Neural crest cell (in vitro differentiated cells): Measurements from ENCODE around the gene MED16. TPM values are rescaled to one million over a fixed set of nuclear protein-coding genes. Genes with fewer than 3 reads are reported as not detected.
A peak's percentile ranks its signal among the peaks of the same experiment; 100 is the strongest.

Experiments
- DNase-seq: peaks from one replicate; pipeline ENCODE4 v3.0.0; 2021; ENCODE audit warnings: low read depth, mixed read lengths, low spot score
- H3K27ac Mint-ChIP-seq: one replicate; pipeline ENCODE4 v1.8.0; 2021; ENCODE audit warnings: mild to moderate bottlenecking, mixed read lengths; ENCODE audit not compliant: unreplicated experiment
- H3K27me3 Mint-ChIP-seq: 2 replicates; pipeline ENCODE4 v1.8.0; 2021; ENCODE audit warnings: low read depth, mild to moderate bottlenecking, mixed read lengths
- H3K36me3 Mint-ChIP-seq: 2 replicates; pipeline ENCODE4 v1.8.0; 2021; ENCODE audit warnings: low read depth, mild to moderate bottlenecking, mixed read lengths
- H3K4me1 Mint-ChIP-seq: 2 replicates; pipeline ENCODE4 v1.8.0; 2021; ENCODE audit warnings: mixed read lengths
- H3K4me3 Mint-ChIP-seq: one replicate; pipeline ENCODE4 v1.8.0; 2021; ENCODE audit warnings: mild to moderate bottlenecking, mixed read lengths
- H3K9me3 Mint-ChIP-seq: 2 replicates; pipeline ENCODE4 v1.8.0; 2021; ENCODE audit warnings: mixed read lengths
- long read RNA-seq: library from polyadenylated mRNA; unstranded; transcript quantifications from one replicate; pipeline ENCODE4 v2.0.0, GENCODE V29; 2020
- total RNA-seq: library from RNA; stranded (reverse); gene quantifications from 2 replicates; pipeline ENCODE4 v1.2.1, GENCODE V29; 2021
- TF ChIP-seq, protein P1 (sequence below): fragments of 200-600 bp; sonication (generic); conservative IDR thresholded peaks from 2 replicates; pipeline ENCODE4 v1.5.0; 2021; ENCODE audit warnings: antibody characterized with exemption, mild to moderate bottlenecking

The MED16 gene, protein sequence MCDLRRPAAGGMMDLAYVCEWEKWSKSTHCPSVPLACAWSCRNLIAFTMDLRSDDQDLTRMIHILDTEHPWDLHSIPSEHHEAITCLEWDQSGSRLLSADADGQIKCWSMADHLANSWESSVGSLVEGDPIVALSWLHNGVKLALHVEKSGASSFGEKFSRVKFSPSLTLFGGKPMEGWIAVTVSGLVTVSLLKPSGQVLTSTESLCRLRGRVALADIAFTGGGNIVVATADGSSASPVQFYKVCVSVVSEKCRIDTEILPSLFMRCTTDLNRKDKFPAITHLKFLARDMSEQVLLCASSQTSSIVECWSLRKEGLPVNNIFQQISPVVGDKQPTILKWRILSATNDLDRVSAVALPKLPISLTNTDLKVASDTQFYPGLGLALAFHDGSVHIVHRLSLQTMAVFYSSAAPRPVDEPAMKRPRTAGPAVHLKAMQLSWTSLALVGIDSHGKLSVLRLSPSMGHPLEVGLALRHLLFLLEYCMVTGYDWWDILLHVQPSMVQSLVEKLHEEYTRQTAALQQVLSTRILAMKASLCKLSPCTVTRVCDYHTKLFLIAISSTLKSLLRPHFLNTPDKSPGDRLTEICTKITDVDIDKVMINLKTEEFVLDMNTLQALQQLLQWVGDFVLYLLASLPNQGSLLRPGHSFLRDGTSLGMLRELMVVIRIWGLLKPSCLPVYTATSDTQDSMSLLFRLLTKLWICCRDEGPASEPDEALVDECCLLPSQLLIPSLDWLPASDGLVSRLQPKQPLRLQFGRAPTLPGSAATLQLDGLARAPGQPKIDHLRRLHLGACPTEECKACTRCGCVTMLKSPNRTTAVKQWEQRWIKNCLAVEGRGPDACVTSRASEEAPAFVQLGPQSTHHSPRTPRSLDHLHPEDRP
- 73.9 and 77.7 TPM in 2 replicates for total RNA-seq
- long read RNA-seq, transcript MED16-204 (15 exons, 3,420 nt): major isoform, 14 of 20 reads
- long read RNA-seq, partial matches to known transcripts: 4 of 20 reads
- long read RNA-seq, other reads (novel, unspliced or antisense): 1 of 20 reads

DNA sequence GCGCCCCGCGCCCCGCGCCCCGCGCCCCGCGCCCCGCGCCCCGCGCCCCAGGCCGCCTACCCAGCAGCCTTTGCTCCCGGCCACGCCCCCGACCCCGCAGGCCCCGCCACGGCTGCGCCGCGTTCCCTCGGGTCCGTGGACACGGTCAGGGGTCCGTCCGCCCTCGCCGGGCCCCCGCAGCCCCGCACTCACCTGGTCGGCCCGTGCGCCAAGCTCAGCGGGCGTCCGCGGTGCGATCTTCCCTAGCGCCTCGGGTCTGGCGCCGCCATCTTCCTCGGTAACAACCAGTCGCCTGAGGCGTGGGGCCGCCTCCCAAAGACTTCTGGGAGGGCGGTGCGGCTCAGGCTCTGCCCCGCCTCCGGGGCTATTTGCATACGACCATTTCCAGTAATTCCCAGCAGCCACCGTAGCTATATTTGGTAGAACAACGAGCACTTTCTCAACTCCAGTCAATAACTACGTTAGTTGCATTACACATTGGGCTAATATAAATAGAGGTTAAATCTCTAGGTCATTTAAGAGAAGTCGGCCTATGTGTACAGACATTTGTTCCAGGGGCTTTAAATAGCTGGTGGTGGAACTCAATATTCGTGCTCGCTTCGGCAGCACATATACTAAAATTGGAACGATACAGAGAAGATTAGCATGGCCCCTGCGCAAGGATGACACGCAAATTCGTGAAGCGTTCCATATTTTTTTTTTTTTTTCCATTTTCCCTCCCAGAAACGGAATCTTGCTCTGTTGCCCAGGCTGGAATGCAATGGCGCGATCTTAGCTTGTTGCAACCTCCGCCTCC, at the start of gene MED16, which contains the start of gene RNU6-9:
Gene MED16 (minus strand): TSS at position 294 of the 796 bp plus-strand sequence. CDS start 2,056 bp downstream, outside the sequence.
Gene RNU6-9 (plus strand): TSS at position 591 of the 796 bp plus-strand sequence.
- no peaks in the 10 kb centered on the region for H3K9me3 Mint-ChIP-seq

DNA sequence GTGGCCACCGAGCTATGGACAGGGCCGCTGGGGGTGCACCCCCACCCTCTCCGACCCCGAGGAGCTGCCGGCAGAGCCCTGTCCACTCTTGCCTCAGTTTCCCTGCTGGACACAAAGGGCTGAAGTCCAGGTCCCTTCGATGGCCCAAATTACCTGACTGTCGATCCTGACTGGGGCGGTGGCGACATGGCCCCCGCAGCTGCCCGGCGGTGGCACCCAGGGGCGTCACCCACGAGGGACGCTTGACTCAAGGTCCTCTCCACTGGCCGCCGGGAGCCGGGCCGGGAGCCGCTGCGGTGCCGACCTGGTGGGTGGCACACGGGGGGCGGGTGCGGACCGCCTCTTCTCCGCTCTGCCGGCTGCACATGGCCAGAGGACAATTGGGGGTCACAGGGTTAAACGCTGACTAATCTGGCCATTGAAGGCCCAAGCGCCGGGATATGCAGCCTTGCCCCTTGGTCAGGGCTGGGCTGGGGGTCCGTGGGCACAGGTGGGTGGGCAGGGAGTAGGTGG, 49.2 kb upstream of the MED16 start:
- peaks cover 22% of the 10 kb centered on the region for H3K36me3 Mint-ChIP-seq
- DNase-seq: no peak
- TF ChIP-seq, protein P1, sequence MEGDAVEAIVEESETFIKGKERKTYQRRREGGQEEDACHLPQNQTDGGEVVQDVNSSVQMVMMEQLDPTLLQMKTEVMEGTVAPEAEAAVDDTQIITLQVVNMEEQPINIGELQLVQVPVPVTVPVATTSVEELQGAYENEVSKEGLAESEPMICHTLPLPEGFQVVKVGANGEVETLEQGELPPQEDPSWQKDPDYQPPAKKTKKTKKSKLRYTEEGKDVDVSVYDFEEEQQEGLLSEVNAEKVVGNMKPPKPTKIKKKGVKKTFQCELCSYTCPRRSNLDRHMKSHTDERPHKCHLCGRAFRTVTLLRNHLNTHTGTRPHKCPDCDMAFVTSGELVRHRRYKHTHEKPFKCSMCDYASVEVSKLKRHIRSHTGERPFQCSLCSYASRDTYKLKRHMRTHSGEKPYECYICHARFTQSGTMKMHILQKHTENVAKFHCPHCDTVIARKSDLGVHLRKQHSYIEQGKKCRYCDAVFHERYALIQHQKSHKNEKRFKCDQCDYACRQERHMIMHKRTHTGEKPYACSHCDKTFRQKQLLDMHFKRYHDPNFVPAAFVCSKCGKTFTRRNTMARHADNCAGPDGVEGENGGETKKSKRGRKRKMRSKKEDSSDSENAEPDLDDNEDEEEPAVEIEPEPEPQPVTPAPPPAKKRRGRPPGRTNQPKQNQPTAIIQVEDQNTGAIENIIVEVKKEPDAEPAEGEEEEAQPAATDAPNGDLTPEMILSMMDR: no peak
- peaks cover 51% of the 10 kb centered on the region for H3K27me3 Mint-ChIP-seq
- H3K4me3 Mint-ChIP-seq: no peak overlapping the region
- no peaks in the 10 kb centered on the region for H3K9me3 Mint-ChIP-seq
- H3K27ac Mint-ChIP-seq: no peak overlapping the region
- H3K4me1 Mint-ChIP-seq: peaks cover 19% of the 10 kb centered on the region

More for the DNA sequence above, at the start of gene MED16, which contains the start of gene RNU6-9:
- Mint-ChIP-seq H3K4me1 (peaks cover 10% of the 10 kb centered on the region), H3K27me3 (peaks cover 6% of the 10 kb centered on the region), H3K36me3 (no peaks in the 10 kb centered on the region), H3K27ac (peak within 1 kb of the TSS; percentile 100), H3K4me3 (peak within 1 kb of the TSS; percentile 91)
- TF ChIP-seq, protein P1: no peak
- peak; percentile 86 for DNase-seq

DNA sequence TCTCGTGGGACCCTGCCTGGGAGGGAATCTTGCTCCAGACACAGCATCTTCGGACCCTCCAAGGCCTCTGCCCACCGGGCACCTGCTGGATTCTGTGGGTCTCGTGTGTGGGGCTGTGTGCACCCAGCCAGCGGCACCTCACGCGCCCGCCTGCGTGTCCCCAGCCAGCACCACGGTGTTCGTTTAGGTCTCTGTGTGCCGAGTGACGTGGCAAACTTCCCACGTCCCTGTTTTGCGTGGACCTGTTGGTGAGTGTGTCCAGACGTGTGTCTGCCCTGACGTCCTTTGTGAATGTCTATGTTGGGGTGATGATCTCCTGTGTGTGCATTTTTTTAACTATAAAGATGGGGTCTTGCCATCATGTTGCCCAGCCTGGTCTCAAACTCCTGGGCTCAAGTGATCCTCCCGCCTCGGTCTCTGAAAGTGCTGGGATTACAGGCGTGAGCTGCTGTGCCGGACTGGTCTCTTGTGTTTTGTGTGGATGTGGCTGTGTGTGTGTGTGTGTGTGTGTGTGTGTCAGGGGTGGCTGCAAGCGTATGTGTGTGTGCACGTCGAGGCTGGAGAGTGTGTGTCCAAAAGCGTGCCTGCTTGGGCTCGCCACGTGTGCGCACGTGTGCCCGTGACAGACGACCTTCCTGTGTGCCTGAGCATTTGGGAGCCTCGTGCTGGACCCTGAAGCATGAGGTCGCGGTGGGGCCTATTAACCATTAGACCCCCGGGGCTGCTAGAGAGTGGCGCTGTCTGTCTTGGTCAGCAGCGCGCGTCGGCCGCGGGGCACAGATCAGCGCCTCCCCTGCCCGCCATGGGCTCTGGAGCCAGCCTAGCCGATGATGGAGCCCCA, 48.5 kb upstream of the MED16 start:
- Mint-ChIP-seq H3K36me3 (peaks cover 24% of the 10 kb centered on the region), H3K27ac (no peak overlapping the region)

DNA sequence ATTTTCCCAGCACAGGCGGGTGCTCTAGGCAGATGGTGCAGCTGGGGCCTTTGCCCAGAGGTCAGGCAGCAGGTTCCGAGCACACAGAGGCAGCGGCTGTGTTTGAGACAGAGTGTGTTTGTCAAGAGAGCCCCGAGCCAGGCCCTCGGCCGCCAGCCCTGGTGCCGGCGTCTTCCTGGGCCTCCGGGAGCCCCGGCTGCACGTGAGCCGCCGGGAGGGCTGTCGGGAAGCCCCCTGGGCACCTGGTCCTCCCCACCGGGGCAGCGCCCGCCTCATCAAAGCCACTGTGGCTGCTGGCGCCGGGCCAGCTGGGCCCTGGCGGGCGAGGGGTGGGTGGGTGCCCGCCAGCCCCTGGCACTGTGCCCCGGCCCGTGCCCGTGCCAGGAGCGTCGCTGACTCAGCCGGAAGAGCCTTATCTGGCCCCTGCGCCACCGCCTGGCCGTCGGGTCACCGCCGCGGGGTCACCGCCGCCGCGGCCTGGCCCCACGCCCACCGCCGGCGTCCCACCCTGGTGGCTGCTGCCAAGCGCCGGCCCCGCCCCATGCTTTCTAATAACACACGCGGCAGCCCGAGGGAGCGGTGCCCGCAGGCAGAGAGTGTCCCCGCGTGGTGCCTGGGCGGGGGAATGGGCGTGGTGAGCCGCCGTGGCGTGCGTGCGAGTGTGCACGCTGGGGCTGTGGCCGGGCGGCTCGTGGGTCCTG, 47.8 kb upstream of the MED16 start:
- Mint-ChIP-seq H3K9me3 (no peaks in the 10 kb centered on the region), H3K27ac (peak overlapping the region; percentile 69)

More for the DNA sequence above, 48.5 kb upstream of the MED16 start:
- no peak for DNase-seq
- H3K27me3 Mint-ChIP-seq: peaks cover 50% of the 10 kb centered on the region
- H3K9me3 Mint-ChIP-seq: no peaks in the 10 kb centered on the region
- TF ChIP-seq, protein P1: no peak
- H3K4me3 Mint-ChIP-seq: peak overlapping the region; percentile 40
- H3K4me1 Mint-ChIP-seq: peaks cover 19% of the 10 kb centered on the region

More for the DNA sequence above, 47.8 kb upstream of the MED16 start:
- TF ChIP-seq, protein P1: no peak
- Mint-ChIP-seq H3K36me3 (peaks cover 24% of the 10 kb centered on the region), H3K4me1 (peaks cover 19% of the 10 kb centered on the region), H3K4me3 (peak overlapping the region; percentile 62), H3K27me3 (peaks cover 49% of the 10 kb centered on the region)
- DNase-seq: no peak
